Choroid plexus epithelial cell (primary cell): ENCODE results near the gene GATA6.
A peak's percentile ranks its signal among the peaks of the same experiment; 100 is the strongest.

Source experiments
- DNase-seq: peaks from one replicate; pipeline ENCODE4 v3.0.0-alpha.2; 2010; ENCODE audit warnings: low read depth
- H3K4me3 ChIP-seq: 2 replicates; pipeline ENCODE4 v1.5.1; 2011; ENCODE audit warnings: low read depth, mild to moderate bottlenecking, control low read depth, low read length, moderate library complexity
- CTCF ChIP-seq: conservative IDR thresholded peaks from 2 replicates; pipeline ENCODE4 v1.5.1; 2011; ENCODE audit warnings: low read depth, mild to moderate bottlenecking, control low read depth, inconsistent platforms, low read length, moderate library complexity

Gene GATA6

GRCh38 chr18:22141211-22141610 lies 28.2 kb upstream of the GATA6 start:
- TF ChIP-seq CTCF, result no peak
- no peak for DNase-seq
- H3K4me3 ChIP-seq, result no peak overlapping the region

GRCh38 chr18:22143347-22144340 lies 25.7 kb upstream of the GATA6 start:
- TF ChIP-seq CTCF, result no peak
- H3K4me3 ChIP-seq, result no peak overlapping the region

GRCh38 chr18:22145160-22145559 lies 24.2 kb upstream of the GATA6 start:
- no peak for TF ChIP-seq CTCF
- DNase-seq, result peak; percentile 23
- no peak overlapping the region for H3K4me3 ChIP-seq

More at GRCh38 chr18:22143347-22144340, 25.7 kb upstream of the GATA6 start:
- DNase-seq, result no peak

GRCh38 chr18:22149710-22150109 lies 19.7 kb upstream of the GATA6 start:
- no peak for DNase-seq

GRCh38 chr18:22152093-22152492 lies 17.3 kb upstream of the GATA6 start:
- H3K4me3 ChIP-seq, result no peak overlapping the region
- no peak for DNase-seq
- no peak for TF ChIP-seq CTCF

More at GRCh38 chr18:22149710-22150109, 19.7 kb upstream of the GATA6 start:
- H3K4me3 ChIP-seq, result no peak overlapping the region
- no peak for TF ChIP-seq CTCF

- no peak overlapping the region for H3K4me3 ChIP-seq
- no peak for DNase-seq
- TF ChIP-seq CTCF, result no peak
Measured at GRCh38 chr18:22153428-22153827, 16.0 kb upstream of the GATA6 start.

GRCh38 chr18:22155584-22155983 lies 13.8 kb upstream of the GATA6 start:
- TF ChIP-seq CTCF, result no peak
- no peak for DNase-seq
- no peak overlapping the region for H3K4me3 ChIP-seq
